Measurements from ENCODE around the gene MCCC2. TPM values are rescaled to one million over a fixed set of nuclear protein-coding genes. Genes with fewer than 3 reads are reported as not detected.
A peak's percentile ranks its signal among the peaks of the same experiment; 100 is the strongest.

Gene MCCC2
- total RNA-seq, 3 donors from 2014 or later: 48.6 to 143 (median 56.4) TPM

DNA sequence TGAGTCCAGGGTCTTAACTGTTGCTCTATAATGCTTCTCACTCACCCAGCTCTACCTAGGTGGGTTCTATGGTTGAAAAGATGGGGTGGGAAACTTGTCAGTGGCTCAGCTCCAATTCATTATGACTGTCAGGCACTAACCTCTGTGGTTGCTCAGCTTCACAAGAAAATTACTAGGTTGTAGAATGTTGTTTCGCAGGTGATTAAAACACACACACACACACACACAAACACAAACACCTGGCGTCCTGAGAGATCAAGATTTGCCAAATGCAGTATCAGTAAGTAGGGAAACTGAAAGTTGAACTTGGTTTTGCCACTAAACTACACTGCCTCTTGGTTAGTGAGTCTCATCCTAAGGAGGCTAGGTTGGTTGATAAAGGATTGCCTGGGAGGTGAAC is 2.8 kb downstream of the MCCC2 start:
- DNase-seq (ENCODE audit: low spot score in 2 of 2): no peak
- intact Hi-C loops (cut with DNase I; ENCODE audit: low total_unique reads): no loop called here
- H3K4me3 ChIP-seq: peak overlapping the region in 1 of 3 donors; percentile 76
- no peaks in the 10 kb centered on the region for H3K36me3 ChIP-seq
- H3K27ac ChIP-seq: peak overlapping the region in 1 of 2 donors; percentile 93
- no peaks in the 10 kb centered on the region for H3K27me3 ChIP-seq
- no peak for TF ChIP-seq POLR2AphosphoS5 (IDR thresholded peaks at IDR 0.05)
- no peak for TF ChIP-seq POLR2A (IDR thresholded peaks at IDR 0.05)
- TF ChIP-seq, protein P1, sequence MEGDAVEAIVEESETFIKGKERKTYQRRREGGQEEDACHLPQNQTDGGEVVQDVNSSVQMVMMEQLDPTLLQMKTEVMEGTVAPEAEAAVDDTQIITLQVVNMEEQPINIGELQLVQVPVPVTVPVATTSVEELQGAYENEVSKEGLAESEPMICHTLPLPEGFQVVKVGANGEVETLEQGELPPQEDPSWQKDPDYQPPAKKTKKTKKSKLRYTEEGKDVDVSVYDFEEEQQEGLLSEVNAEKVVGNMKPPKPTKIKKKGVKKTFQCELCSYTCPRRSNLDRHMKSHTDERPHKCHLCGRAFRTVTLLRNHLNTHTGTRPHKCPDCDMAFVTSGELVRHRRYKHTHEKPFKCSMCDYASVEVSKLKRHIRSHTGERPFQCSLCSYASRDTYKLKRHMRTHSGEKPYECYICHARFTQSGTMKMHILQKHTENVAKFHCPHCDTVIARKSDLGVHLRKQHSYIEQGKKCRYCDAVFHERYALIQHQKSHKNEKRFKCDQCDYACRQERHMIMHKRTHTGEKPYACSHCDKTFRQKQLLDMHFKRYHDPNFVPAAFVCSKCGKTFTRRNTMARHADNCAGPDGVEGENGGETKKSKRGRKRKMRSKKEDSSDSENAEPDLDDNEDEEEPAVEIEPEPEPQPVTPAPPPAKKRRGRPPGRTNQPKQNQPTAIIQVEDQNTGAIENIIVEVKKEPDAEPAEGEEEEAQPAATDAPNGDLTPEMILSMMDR (IDR thresholded peaks at IDR 0.05): no peak
- H3K9me3 ChIP-seq: no peaks in the 10 kb centered on the region
- peaks cover 2 to 3% of the 10 kb centered on the region in 2 donors for H3K4me1 ChIP-seq

DNA sequence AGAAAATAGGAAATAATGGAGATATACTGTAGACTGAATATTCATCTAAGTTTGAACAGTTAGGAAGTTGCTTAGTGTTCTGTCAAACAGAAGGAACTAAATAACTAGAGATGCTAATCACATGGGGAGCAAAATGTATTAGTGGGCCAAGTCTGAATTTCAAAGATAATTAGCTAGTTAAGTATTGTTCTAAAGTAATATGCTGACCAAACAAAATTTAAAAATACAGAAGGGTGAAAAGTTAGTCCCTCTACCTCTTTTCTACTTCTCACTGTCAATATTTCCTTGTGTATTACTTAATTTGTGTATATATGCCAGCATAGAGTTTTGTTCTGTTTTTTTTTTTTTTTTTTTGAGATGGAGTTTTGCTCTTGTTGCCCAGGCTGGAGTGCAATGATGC is 4.0 kb downstream of the MCCC2 start:
- Histone ChIP-seq H3K4me3 (no peak overlapping the region), H3K36me3 (no peaks in the 10 kb centered on the region), H3K27ac (no peak overlapping the region), H3K27me3 (no peaks in the 10 kb centered on the region), H3K9me3 (no peaks in the 10 kb centered on the region), H3K4me1 (peaks cover 2 to 3% of the 10 kb centered on the region in 2 donors)
- intact Hi-C loops (cut with DNase I; ENCODE audit: low total_unique reads): no loop called here
- DNase-seq (ENCODE audit: low spot score in 2 of 2): no peak
- TF ChIP-seq, protein P1 (IDR thresholded peaks at IDR 0.05): no peak
- TF ChIP-seq POLR2A (IDR thresholded peaks at IDR 0.05): no peak
- TF ChIP-seq POLR2AphosphoS5 (IDR thresholded peaks at IDR 0.05): no peak

DNA sequence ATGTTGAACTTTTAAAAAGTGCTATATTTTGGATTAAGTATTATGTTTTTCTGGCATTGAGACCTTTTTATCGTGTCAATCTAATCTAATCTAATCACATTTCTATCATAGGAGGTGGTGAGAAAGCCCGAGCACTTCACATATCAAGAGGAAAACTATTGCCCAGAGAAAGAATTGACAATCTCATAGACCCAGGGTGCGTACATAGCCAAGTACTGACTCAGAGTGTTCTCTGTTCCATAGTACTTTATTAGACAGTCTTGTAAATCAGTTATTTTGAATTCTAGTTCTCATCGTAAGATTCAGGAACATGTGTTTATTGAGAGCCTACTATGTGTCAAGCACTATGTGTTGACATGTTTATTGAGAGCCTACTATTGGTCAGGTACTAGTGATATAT is 9.0 kb downstream of the MCCC2 start:
- intact Hi-C loops (cut with DNase I; ENCODE audit: low total_unique reads): no loop called here
- no peaks in the 10 kb centered on the region for H3K27me3 ChIP-seq
- H3K9me3 ChIP-seq: no peaks in the 10 kb centered on the region
- TF ChIP-seq POLR2A (IDR thresholded peaks at IDR 0.05): no peak
- TF ChIP-seq POLR2AphosphoS5 (IDR thresholded peaks at IDR 0.05): no peak
- TF ChIP-seq, protein P1 (IDR thresholded peaks at IDR 0.05): no peak
- no peak overlapping the region for H3K4me3 ChIP-seq
- no peak for DNase-seq (ENCODE audit: low spot score in 2 of 2)
- H3K4me1 ChIP-seq: peaks cover 0 to 9% of the 10 kb centered on the region in 2 donors
- H3K27ac ChIP-seq: no peak overlapping the region
- H3K36me3 ChIP-seq: no peaks in the 10 kb centered on the region

DNA sequence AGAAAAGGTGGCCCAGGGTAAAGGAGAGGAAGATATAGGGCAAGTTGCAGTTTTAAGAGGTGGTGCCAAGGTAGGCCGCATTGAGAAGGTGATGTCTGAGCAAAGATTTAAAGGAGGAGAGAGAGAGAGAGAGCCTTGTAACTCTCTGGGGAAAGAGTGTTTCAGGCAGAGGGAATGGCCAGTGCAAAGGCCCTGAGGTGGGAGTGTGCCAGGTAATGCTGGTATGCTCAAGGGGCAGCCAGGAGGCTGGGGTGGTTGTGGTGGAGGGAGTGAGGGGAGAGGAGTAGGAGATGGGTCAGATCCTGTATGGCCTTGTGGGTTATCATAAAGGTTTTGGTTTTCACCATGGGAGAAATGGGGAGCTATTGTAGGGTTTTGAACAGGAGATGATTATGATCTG is 9.9 kb downstream of the MCCC2 start:
- DNase-seq (ENCODE audit: low spot score in 2 of 2): no peak
- no peak overlapping the region for H3K4me3 ChIP-seq
- no peak for TF ChIP-seq POLR2AphosphoS5 (IDR thresholded peaks at IDR 0.05)
- TF ChIP-seq POLR2A (IDR thresholded peaks at IDR 0.05): no peak
- TF ChIP-seq, protein P1 (IDR thresholded peaks at IDR 0.05): no peak
- no peaks in the 10 kb centered on the region for H3K27me3 ChIP-seq
- no peaks in the 10 kb centered on the region for H3K9me3 ChIP-seq
- peaks cover 0 to 12% of the 10 kb centered on the region in 2 donors for H3K4me1 ChIP-seq
- no peak overlapping the region for H3K27ac ChIP-seq
- intact Hi-C loops (cut with DNase I; ENCODE audit: low total_unique reads): no loop called here
- no peaks in the 10 kb centered on the region for H3K36me3 ChIP-seq

DNA sequence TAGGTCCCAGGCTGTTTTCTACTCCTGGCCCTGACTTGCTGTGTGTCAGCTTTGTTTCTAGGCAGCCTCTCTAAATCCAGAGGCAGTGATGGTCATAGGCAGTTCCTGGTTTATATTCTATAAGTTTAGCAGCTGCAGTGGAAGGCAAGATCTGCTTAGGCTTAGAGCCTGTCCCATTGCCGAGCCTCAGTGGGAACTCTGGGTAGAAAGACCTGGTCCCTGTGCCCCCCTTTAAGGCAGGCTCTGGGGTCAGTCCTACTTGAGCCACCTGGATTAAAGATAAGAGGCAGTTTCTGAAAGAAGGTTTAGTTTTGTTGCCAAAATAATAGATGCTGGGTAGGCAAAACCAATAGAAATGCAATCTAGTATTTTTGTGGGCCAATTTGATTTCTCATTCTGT is 13.6 kb downstream of the MCCC2 start:
- Histone ChIP-seq H3K27ac (peak overlapping the region; percentile 80 to 86), H3K4me1 (peaks cover 0 to 12% of the 10 kb centered on the region in 2 donors), H3K36me3 (no peaks in the 10 kb centered on the region), H3K4me3 (no peak overlapping the region), H3K9me3 (no peaks in the 10 kb centered on the region), H3K27me3 (no peaks in the 10 kb centered on the region)
- DNase-seq (ENCODE audit: low spot score in 2 of 2): no peak
- no peak for TF ChIP-seq POLR2A (IDR thresholded peaks at IDR 0.05)
- TF ChIP-seq, protein P1 (IDR thresholded peaks at IDR 0.05): no peak
- intact Hi-C loops (cut with DNase I; ENCODE audit: low total_unique reads): no loop called here

Data from breast epithelium (tissue), 4 donors.